ENCODE results near the gene PBX1.
A peak's percentile ranks its signal among the peaks of the same experiment; 100 is the strongest.

The PBX1 gene

DNA sequence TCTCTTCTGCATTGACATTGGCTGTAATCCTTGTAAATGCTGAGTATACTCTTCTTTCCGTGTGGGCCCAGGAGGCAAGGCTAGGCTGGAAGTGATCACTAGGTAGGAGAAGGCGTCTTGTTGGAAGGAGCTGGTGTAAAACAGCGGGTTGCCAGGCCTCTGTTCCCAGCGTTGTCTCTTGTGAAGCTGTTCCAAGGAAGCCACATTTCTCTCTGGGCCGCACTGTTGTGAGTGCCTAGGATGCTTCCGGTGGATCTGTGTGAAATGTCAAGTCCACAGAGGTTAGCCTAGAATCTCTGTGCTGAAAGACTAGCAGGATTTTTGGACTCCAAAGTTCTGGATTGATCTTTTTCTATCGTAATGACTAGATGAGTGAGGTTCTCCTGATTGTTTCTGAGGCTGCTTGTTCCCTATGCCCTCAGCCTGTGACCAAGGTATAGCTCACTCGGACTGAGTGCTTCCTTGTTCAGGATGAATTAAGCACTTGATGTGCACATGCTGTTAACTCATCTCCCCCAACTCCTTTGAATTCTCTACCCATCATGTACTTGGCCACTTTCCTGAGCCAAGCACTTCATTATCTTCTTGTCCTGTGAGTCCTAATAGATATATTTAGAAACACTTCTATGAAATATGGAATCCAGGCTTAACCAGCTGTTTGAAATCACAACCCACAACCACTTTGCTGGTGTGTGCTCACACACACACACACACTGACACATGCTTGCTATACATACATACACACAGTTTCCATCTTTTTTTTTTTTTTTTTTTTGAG is 63.3 kb downstream of the PBX1 start:
- DNase-seq = no peak

GRCh38 chr1:164623805-164624204 is 64.8 kb downstream of the PBX1 start:
- DNase-seq = no peak

- no peak for DNase-seq
Observed at GRCh38 chr1:164624400-164624799, 65.4 kb downstream of the PBX1 start.

DNA sequence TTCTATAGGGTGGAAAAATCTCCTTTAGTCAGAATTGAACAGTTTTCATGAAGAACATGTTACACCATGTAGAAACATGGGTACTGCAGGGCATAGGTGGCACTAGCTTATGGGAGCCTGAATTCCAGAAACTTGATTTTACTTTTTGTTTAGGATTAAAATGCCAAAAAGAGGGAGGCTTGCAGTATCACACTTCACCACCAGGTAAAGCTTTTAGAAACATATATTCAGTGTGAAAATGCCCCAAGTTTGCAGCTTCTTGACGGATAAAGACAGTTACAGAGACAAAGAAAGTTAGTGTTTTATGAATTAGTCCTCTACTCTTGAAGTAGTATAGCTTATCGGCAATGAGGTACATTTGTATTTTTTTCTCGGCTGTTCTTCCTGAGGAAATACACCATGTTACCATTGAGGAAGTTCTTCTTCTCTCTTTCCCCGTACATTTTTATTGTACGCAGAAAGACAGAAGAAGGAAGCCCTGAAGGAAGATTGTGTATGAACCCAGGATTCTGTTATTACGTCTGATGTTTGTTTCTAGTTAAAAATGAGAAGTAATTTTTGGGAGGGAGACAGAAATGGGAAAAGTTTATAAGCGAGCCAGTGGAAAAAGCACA is 66.1 kb downstream of the PBX1 start:
- DNase-seq = no peak

DNA sequence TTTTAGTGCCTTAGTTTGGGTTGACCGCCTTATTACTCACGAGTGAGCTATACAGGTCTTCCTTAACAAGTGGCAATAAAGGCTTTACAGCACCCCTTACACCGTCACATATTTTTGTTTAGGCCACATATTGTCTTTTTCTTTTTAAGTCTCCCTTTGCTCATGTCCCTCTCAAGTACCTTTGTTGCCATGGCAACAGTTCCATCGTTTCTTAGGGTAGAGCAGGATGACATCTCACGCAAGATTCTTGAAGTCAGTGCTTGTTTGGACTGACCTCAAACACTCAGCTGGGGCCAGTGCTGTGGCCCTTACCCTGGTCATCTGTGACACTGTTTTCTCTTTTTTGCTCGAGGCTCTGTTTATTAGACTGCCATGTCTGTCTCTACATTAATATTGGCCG is 69.8 kb downstream of the PBX1 start:
- no peak for DNase-seq

- DNase-seq = no peak
Observed at GRCh38 chr1:164629971-164630370, 71.0 kb downstream of the PBX1 start.

GRCh38 chr1:164630626-164631396 is 71.8 kb downstream of the PBX1 start:
- no peak for DNase-seq

GRCh38 chr1:164631751-164632150 is 72.8 kb downstream of the PBX1 start:
- no peak for DNase-seq

GRCh38 chr1:164633997-164634396 is 75.0 kb downstream of the PBX1 start:
- no peak for DNase-seq

- DNase-seq = no peak
Observed at GRCh38 chr1:164635059-164635802, 76.2 kb downstream of the PBX1 start.

DNA sequence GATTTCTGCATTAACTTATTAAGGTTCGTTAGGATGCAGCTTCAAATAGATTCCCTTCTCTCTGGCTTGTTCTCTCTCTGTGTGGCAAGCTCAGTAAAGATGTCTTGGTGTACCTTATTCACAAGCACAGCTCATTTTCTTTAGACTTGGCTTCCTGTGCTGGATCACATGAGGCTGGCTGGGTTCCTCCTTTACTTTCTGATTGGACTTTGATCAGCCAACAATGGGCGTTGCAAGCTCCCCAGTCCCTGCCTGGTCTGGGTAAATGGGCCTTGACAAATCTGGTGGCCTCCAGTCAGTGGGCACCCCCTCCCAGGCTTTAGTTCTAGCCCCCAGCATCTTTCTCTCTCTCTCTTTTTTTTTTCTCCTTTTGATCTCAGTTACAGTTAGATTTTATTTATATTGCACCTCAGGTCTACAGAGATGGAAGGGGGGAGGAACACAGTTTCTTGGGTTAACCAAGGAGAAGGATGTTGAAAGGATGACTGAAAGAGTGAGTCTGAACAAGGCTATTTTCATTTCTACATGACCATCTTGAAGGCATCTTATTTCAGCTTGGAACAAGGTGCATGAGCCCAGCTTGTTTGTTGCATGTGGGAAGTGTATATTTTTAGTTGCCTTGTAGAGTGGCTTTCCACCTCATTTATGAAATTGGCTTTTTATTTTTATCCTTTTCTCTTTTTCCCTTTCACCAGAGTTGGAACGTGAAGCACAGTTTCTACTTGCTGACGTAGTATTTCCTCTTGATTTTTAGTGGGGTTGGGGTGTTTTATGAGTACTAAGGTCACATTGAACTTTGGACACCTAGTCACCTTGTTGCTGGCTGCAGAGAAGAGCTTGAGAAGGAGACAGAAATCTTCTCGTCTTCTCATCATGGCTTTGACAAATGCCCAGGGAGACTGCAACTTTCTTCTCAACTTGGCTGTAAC is 77.1 kb downstream of the PBX1 start:
- DNase-seq = no peak

DNA sequence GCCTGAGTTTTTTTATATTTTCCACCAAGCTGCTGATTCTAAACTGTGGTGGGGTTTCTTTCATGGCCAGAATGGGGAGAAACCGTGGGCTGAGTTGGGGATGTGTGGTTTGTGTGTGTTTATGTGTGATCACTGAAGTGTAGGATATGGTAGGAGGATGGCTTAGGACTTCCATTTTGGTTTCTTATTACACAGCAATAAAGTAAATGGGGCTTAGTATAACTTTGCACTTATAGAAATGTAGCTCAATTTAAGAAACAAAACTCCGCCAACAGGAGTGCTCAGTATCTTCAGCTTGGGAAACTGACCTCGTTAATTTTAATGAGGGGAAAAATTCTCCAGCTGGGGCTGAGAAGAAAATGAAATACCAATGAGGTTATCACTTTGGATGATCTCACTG is 77.8 kb downstream of the PBX1 start:
- no peak for DNase-seq

DNA sequence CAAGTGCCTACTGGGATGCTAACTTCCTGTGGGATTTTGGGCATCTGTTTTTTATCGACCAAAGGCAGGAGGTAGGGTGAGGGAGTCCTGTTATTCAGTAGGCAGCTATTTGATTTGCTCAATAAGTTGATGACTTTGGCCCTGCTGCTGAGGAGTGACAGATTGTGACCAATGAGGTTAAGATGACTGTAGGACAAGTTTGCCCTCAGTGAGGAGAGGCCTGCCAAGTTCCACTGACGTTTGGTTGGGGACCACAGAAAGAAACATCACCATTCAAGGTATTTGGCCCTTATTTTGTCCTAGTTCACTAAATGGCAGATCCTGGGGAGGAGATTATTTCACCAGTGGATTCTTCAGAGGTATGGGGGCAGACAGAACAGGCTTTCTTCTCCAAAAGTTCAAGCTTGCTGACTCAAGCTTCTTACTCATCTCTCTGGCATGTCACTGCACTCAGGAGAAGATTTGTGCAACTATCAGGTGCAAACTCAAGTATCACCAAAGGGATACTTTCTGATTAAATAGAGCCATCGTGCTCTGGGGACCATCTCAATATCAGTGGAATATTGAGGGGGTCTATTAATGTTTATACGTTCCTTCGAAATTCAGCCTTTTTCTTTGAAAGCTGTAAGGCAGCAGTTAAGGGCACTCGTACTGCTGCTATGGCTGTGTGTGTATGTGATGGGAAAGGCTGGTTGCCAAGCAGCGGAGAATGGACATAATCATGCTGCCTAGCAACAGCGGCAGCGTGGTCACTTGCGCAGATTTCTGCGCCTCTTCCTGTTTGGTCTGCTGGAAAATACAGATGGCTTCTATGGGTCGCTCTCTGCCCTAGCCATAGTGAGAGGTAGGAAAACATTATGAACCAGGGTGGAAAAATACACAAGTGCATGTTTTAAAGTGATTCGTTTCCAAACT is 78.7 kb downstream of the PBX1 start:
- peak; percentile 92 for DNase-seq

GRCh38 chr1:164638492-164639202 is 79.7 kb downstream of the PBX1 start:
- peak; percentile 43 for DNase-seq

- DNase-seq = no peak
Observed at GRCh38 chr1:164640686-164641352, 81.8 kb downstream of the PBX1 start.

GRCh38 chr1:164641353-164641730 is 82.4 kb downstream of the PBX1 start:
- no peak for DNase-seq

- no peak for DNase-seq
Observed at GRCh38 chr1:164643018-164643417, 84.0 kb downstream of the PBX1 start.

GRCh38 chr1:164644268-164644667 is 85.3 kb downstream of the PBX1 start:
- no peak for DNase-seq

DNA sequence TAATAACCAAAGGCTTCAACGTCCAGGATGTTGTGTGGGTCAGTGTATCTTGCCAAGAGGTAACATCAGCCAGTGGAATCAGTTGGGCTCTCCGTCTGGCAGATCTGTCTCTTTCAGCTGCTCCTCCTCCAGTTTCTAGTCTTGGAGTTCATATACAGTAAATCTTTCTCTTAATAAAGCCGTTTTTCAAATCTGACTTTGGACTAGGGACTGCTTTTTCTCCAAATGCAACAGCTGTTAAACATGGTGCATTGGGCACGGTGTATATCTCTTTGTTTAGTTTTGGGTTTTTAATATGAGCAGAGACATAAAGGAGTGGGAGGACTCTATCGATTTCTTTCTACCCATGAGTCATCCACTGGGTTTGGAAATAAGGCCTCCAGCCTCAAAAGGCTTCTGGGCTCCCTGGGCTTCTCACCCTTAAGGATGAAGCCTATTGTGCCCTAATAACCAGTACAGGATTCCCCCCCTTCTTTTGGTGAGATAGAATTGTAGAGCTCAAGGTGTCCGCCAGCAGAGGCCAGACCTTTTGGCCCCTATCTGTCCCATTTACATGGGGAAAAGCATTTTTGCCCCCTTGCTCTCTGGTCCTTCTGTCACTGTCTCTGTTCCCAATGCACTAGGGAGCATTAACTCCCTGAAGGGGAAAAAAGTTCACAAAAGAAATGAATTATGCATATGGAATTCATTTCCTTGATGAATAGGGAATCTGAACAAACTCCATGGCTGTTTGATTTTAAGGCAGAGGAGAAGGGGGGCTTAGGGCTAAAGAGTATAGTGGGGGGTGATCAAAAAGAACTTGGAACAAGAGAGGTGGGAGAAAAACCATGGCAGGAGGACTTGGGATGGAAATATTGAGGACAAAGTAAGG is 86.0 kb downstream of the PBX1 start:
- DNase-seq = no peak

Data from NCI-H748 treated with DMSO at 0.1 percent for 48 hours (cell line).